ENCODE measurements around the gene CTU2. TPM values are rescaled to one million over a fixed set of nuclear protein-coding genes. Genes with fewer than 3 reads are reported as not detected.
A peak's percentile ranks its signal among the peaks of the same experiment; 100 is the strongest.

The CTU2 gene
- total and polyA plus RNA-seq, 2 donors from 2014 or later, result 11.1 to 18.8 TPM

DNA sequence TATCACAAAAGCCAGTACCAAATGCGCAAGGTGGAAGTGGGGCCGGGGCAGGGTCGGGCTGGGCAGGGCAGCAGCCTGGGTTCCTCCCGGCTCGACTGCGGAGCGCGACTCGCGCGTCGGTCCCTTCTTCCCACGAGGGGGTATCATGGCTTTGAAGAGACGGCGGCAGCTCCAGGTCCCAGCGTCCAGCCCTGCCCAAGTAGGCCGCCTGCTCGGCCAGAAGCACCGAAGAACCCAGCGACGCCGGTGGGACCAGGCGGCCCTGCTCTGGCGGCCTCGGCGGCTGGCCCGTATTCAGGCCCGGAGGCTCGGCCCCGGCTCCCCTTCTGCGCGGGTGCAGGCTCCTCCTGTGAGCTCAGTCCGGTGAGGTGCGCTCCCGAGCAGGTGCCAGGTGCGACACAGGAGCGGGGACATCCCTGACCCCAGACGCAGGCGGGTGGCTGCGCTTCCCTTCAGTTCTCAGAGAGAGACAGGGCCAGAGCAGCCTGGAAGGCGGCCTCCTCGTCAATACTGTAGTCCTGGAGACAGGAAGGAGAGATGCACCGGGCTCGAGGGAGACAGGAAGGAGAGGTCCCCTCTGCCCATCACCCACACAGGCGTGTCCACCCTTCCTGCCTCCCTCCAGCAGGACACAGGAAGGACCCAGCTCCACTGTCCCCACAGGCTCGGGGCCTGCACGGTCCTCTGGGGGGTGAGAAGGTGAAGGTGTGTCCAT is 9.0 kb upstream of the CTU2 start:
- no peak for FAIRE-seq
- intact Hi-C loops (cut with DNase I), result no loop called here
- no peaks in the 10 kb centered on the region for H3K9me3 ChIP-seq (ENCODE audit: control insufficient read depth in 2 of 3, insufficient read depth in 1 of 3, low read length in 3 of 3)

DNA sequence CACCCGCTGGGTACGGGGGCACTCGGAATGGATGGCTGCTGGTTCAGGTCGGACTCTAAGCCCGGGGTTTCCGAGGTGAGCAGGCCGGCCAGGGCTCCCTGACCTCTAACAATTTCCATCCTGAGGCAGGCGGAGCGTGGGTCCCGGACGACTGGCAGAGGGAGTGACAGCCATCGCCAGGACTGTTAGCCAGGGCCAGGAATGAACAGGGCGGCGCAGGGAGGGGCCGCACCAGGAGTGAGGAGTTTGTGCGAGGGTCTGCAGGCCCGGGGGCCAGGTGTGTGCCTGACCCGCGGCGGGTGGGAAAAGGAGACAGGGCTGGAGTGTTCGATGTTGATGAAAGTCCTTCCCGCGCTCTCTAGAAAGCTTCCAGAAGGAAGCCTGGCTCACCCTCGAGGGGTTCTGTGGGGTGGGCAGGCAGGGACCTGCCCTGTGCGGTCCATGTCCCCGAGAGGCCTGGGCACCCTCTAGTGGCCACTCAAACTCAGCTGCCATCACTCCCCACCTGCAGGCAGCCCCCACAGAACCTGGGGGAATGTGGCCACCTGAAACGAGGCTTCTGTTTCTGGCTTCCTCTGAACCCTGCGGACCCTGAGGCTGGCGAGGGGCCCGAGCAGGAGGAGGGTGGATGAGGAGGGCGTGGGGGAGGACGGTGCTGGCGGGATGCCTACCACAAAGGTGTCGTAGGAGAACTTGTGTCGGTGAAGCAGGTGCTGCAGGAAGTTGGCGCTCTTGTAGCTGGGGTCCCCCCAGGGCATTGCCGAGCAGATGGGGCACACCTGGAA is 8.3 kb upstream of the CTU2 start:
- intact Hi-C loops (cut with DNase I), result no loop called here
- no peak overlapping the region for H3K27ac ChIP-seq (ENCODE audit: low read depth in 2 of 2, low read length in 2 of 2)
- H3K27me3 ChIP-seq (ENCODE audit: control insufficient read depth, insufficient read depth, low read length), result no peaks in the 10 kb centered on the region
- DNase-seq (no peak), FAIRE-seq (no peak)
- no peaks in the 10 kb centered on the region for H3K9me3 ChIP-seq (ENCODE audit: control insufficient read depth in 2 of 3, insufficient read depth in 1 of 3, low read length in 3 of 3)
- no peak overlapping the region for H3K4me3 ChIP-seq (ENCODE audit: low read length in 3 of 3)
- no peak overlapping the region for H3K9ac ChIP-seq (ENCODE audit: low read length in 3 of 3)
- TF ChIP-seq, protein P1, sequence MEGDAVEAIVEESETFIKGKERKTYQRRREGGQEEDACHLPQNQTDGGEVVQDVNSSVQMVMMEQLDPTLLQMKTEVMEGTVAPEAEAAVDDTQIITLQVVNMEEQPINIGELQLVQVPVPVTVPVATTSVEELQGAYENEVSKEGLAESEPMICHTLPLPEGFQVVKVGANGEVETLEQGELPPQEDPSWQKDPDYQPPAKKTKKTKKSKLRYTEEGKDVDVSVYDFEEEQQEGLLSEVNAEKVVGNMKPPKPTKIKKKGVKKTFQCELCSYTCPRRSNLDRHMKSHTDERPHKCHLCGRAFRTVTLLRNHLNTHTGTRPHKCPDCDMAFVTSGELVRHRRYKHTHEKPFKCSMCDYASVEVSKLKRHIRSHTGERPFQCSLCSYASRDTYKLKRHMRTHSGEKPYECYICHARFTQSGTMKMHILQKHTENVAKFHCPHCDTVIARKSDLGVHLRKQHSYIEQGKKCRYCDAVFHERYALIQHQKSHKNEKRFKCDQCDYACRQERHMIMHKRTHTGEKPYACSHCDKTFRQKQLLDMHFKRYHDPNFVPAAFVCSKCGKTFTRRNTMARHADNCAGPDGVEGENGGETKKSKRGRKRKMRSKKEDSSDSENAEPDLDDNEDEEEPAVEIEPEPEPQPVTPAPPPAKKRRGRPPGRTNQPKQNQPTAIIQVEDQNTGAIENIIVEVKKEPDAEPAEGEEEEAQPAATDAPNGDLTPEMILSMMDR (IDR thresholded peaks at IDR 0.05; ENCODE audit: borderline replicate concordance, extremely low read depth, insufficient read depth), result peak; percentile 22
- H3K4me1 ChIP-seq (ENCODE audit: control insufficient read depth in 2 of 3, insufficient read depth in 2 of 3, low read depth in 1 of 3, low read length in 3 of 3), result peaks cover 0 to 21% (median 0%) of the 10 kb centered on the region in 3 donors
- H3K36me3 ChIP-seq (ENCODE audit: control insufficient read depth in 2 of 3, insufficient read depth in 3 of 3, low read length in 3 of 3), result peaks cover 0 to 4% (median 3%) of the 10 kb centered on the region in 3 donors

More for the DNA sequence above, 9.0 kb upstream of the CTU2 start:
- H3K27me3 ChIP-seq (ENCODE audit: control insufficient read depth, insufficient read depth, low read length), result no peaks in the 10 kb centered on the region
- H3K9ac ChIP-seq (ENCODE audit: low read length in 3 of 3), result no peak overlapping the region
- peaks cover 0 to 21% (median 0%) of the 10 kb centered on the region in 3 donors for H3K4me1 ChIP-seq (ENCODE audit: control insufficient read depth in 2 of 3, insufficient read depth in 2 of 3, low read depth in 1 of 3, low read length in 3 of 3)
- DNase-seq, result no peak
- H3K27ac ChIP-seq (ENCODE audit: low read depth in 2 of 2, low read length in 2 of 2), result no peak overlapping the region
- H3K4me3 ChIP-seq (ENCODE audit: low read length in 3 of 3), result no peak overlapping the region
- H3K36me3 ChIP-seq (ENCODE audit: control insufficient read depth in 2 of 3, insufficient read depth in 3 of 3, low read length in 3 of 3), result peaks cover 0 to 4% (median 3%) of the 10 kb centered on the region in 3 donors
- TF ChIP-seq, protein P1 (IDR thresholded peaks at IDR 0.05; ENCODE audit: borderline replicate concordance, extremely low read depth, insufficient read depth), result no peak

- TF ChIP-seq, protein P1 (IDR thresholded peaks at IDR 0.05; ENCODE audit: borderline replicate concordance, extremely low read depth, insufficient read depth), result no peak
These were observed 7.7 kb upstream of the CTU2 start for GRCh38 chr16:88698646-88699045.

More at GRCh38 chr16:88698646-88699045, 7.7 kb upstream of the CTU2 start:
- no peak overlapping the region for H3K9ac ChIP-seq (ENCODE audit: low read length in 3 of 3)
- FAIRE-seq (no peak), DNase-seq (no peak)
- no peaks in the 10 kb centered on the region for H3K27me3 ChIP-seq (ENCODE audit: control insufficient read depth, insufficient read depth, low read length)
- intact Hi-C loops (cut with DNase I), result no loop called here
- no peaks in the 10 kb centered on the region for H3K9me3 ChIP-seq (ENCODE audit: control insufficient read depth in 2 of 3, insufficient read depth in 1 of 3, low read length in 3 of 3)
- H3K4me1 ChIP-seq (ENCODE audit: control insufficient read depth in 2 of 3, insufficient read depth in 2 of 3, low read depth in 1 of 3, low read length in 3 of 3), result peaks cover 0 to 24% (median 0%) of the 10 kb centered on the region in 3 donors
- no peak overlapping the region for H3K4me3 ChIP-seq (ENCODE audit: low read length in 3 of 3)
- H3K27ac ChIP-seq (ENCODE audit: low read depth in 2 of 2, low read length in 2 of 2), result no peak overlapping the region
- peaks cover 0 to 4% (median 3%) of the 10 kb centered on the region in 3 donors for H3K36me3 ChIP-seq (ENCODE audit: control insufficient read depth in 2 of 3, insufficient read depth in 3 of 3, low read length in 3 of 3)

Measured in kidney (tissue), 14 donors.